ENCODE data around the gene PPFIA1.

DNA sequence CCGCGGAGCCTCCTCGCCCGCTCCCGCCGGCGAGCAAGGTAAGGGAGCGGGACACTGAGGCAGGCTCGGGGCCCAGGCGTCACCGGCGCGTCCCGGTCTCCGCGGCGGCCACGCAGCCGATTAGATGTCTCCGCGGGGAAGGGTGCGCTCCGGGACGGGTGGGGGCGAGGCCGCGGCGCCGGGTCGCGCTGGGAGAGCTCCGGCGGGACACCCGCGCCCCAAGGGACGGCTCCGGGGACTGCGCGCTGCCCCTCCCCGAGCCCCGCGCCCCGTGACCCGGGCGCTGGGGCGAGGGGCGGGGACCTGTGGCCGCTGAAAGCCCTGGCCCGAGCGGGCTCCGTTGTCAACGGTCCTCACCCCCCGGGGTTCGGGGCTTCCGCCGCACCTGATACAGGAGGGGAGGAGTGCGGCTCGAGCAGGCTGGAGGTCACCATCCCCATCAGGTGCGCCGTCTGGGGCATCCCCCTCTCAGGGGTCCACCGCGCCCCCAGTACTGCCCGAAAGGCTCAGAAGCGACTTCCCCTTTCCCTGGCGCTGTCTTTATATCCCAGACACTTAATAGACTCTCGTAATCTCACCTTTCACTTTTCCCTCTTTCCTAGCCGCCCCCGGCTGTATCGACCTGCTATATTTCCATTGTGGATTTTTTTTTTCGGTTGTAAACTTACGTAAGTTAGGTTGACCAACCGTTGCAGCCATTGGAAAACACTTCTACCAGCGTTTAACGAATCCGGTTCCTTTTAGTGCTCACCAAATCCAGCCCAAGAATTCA lies 573 bp downstream of the PPFIA1 start:
- TF ChIP-seq POLR2A (IDR thresholded peaks at IDR 0.05): peak in 1 of 2 donors; percentile 9
- TF ChIP-seq, protein P1, sequence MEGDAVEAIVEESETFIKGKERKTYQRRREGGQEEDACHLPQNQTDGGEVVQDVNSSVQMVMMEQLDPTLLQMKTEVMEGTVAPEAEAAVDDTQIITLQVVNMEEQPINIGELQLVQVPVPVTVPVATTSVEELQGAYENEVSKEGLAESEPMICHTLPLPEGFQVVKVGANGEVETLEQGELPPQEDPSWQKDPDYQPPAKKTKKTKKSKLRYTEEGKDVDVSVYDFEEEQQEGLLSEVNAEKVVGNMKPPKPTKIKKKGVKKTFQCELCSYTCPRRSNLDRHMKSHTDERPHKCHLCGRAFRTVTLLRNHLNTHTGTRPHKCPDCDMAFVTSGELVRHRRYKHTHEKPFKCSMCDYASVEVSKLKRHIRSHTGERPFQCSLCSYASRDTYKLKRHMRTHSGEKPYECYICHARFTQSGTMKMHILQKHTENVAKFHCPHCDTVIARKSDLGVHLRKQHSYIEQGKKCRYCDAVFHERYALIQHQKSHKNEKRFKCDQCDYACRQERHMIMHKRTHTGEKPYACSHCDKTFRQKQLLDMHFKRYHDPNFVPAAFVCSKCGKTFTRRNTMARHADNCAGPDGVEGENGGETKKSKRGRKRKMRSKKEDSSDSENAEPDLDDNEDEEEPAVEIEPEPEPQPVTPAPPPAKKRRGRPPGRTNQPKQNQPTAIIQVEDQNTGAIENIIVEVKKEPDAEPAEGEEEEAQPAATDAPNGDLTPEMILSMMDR (IDR thresholded peaks at IDR 0.05): peak in 1 of 2 donors; percentile 24
- TF ChIP-seq EP300 (IDR thresholded peaks at IDR 0.05): no peak
- TF ChIP-seq POLR2AphosphoS5 (IDR thresholded peaks at IDR 0.05): no peak
